Measurements from ENCODE around the gene RBKS. TPM values are rescaled to one million over a fixed set of nuclear protein-coding genes. Genes with fewer than 3 reads are reported as not detected.
"Not testable (repeated sequence)": the region's sequence is repeated elsewhere in the genome, so short reads cannot be mapped to it uniquely, and the experiment has no call there.

The RBKS gene
- total RNA-seq, 1 donor from 2014 or later, result 1.6 TPM

DNA sequence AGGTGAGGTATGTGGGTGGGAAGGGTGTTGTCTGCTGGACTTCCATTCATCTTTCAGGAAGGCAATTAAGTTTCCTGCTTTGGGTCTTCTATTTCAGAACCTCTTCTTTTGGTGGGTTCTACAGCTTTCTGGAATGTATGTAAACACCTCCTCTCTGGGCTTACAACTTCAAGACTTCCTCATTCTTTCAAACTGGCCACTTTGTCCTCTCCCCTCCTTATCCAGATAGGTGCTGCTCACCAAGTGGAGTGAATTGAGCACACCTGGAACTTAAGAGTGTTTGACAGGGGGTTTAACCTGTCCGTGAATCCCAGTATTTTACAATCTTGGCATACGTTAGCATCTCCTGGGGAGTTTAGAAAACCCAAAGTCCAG, 123.9 kb downstream of the RBKS start:
- intact Hi-C loops (cut with micrococcal nuclease), result no loop called here

DNA sequence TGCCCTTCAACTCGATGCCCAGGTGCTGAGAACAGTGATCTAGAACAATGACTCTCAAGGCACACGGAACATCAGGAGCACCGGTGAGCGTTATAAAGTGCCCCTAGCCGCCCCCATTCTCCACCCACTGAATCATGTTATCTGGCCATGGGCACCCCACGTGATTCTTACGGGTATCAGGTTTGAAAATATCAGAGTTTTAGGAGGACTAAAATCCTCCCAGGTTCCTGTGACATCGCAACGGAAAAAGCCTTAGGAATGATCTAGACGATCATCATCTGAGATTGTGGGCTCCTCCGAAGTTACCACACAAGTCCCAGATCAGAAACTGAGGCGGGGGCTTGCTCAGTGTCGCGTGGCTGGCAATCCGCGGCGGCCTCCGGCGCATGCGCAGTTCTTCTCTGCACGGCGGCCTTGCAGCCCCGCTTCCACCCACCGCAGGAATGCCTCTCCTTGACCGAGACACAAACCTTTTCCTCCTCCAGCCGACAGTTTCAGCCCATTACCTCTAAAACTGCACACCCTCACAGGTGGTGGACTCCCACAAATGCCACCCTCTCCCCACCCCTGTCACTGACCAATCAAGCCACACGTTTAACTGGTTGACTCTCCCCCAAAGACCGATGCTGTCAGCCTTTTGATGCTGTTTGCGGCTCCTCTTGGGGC, 124.4 kb downstream of the RBKS start:
- intact Hi-C loops (cut with micrococcal nuclease), result no loop called here

DNA sequence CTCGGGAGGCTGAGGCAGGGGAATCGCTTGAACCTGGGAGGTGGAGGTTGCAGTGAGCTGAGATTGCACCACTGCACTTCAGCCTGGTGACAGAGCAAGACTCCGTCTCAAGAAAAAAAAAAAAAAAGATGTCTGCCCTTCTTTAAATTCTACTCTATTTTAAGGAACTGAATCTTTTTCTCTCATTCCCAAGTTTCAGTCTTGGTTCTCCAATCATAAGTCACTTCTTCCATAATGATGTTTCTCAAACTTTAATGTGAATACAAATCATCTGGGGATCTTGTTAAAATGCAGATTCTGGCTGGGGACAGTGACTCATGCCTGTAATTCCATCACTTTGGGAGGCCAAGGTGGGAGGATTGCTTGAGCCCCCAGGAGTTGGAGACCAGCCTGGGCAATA, 125.7 kb downstream of the RBKS start:
- intact Hi-C loops (cut with micrococcal nuclease), result not testable (repeated sequence)

DNA sequence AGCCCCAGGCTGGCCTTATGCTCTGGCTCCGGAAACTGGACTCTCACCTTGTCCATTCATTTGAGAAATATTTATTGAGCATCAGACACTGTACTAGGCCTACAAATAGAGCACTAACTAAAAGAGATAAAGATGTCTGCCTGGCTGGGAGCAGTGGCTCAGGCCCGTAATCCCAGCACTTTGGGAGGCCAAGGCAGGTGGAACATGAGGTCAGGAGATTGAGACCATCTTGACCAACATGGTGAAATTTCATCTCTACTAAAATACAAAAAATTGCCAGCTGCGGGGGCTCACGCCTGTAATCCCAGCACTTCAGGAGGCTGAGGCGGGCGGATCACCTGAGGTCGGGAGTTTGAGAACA, 126.3 kb downstream of the RBKS start:
- intact Hi-C loops (cut with micrococcal nuclease), result no loop called here

DNA sequence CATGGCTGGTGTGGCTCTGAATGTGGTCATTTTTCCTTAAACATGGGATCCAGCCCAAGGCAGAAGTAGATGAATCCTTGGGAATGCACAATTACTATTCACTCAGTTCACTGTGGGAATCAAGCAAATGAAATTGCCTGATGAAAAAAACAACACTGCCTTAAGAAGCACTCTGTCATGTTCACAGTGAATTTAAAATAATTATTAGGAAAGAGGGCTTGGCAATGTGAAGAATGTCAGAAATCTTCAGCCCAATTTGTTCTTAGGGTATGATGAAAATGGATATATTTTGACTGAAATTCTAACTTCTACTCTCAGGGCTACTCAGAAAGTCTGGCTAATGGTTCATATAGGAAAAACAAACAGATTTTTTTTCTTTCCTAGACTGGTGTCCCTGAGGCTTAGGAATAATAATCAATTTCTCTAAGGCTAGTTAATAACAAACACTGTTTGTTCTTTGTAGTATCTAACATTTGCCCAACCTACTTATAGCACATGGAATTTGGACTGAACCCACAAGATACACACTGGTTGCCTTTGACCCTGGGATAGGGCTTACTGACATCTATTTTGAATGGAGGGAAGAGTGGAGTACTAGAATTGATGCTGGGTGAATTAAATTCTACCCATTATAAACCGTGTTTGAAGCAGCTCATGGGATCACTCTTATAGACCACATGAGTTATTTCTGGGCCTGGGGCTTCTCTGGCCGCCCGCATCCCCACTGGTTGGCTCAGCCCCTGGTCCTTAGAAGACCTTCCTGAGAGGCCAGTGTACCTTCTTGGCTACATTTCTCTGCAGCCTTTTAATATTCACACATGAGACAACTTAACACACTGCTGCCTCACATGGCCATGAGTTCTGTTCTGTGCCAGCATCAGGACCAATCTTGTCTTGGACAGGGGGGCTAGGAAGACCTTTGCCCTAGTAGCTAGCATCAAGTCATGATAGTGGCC, 127.0 kb downstream of the RBKS start:
- intact Hi-C loops (cut with micrococcal nuclease), result no loop called here

DNA sequence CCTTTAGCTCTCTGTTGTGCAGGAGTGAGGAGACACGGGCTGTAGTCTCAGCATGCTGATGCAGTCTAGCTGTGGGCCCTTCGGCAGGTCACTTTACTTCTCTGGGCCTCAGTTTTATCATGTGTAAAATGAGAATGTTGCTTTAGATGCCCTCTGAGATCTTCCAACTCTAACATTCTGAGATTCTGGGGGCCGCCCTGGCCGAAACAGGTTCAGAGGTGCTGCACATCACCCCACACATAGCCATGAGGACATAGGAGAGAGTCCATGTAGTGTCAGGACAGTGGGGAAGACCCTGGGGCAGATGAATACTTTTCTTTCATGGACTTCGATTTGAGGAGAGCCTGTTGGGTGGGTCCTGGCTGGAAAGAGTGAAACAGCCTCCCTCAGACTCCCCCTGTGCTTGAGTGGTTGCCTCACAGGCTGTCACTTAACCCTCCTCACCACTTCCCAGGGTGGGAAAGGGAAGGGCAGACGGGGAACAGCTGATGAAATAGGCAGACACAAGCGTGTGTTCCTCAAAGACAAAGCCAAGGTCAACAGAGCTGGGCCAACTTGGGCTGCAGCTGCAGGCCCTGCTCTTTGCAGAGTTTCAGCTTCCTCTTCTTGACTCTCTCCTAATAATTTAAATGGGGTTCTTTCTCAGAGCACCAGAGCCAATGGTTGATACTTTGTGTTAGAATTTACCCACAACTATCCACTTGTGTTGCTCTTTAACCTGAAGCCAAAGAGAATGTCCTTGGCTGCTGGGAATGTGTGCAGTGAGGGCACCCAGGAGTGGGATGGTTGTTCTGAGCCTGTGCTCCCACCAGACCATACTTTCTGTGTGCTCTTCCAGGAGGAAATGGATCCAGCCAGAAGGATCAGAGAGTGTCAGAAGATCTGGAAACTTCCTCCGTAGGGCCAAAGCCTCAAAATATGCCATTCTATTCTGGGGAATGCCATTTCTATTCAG, 133.4 kb downstream of the RBKS start:
- intact Hi-C loops (cut with micrococcal nuclease), result no loop called here

DNA sequence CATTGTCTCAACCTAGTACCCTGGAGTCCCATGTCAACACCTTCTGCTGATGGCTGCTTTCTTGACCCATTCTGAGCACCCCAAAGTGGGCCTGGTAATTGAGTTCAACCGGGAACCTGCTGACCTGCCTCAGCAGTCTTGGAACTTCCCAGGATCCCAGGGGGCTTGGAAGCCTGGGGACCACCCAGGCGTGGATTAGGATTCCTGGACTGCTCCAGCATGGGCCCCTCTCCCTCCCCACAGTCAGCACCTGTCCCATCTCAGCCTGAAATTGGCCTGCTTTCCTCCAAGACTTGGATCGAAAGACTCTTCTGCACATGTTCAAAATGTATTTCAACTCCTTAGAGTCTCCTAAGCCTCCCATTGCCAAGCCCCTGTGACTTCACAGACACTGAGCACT, 134.1 kb downstream of the RBKS start:
- intact Hi-C loops (cut with micrococcal nuclease), result no loop called here

DNA sequence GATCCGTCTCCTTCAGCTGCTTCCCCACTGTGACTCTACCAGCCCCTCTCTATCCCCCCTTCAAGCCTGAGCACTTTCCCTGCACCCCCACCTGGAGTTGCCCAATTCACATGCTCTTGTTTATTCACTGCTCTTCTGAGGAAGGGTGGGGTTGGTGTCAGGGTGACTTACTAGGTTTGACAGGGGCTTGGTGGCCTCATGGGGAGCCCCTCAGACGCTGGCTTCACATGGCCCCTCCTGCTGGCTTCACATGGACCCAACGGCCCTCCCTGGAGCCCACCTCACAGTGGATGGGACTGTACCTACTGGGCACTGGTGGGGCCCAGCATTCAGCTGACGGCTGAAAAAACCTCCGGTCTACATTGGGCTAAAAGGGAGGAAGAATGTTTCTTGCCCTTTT, 135.4 kb downstream of the RBKS start:
- intact Hi-C loops (cut with micrococcal nuclease), result loop anchor here (1.0 to 2.0 kb wide), 3 partner anchors 52 to 697 kb away; no protein-coding TSS in a partner anchor

DNA sequence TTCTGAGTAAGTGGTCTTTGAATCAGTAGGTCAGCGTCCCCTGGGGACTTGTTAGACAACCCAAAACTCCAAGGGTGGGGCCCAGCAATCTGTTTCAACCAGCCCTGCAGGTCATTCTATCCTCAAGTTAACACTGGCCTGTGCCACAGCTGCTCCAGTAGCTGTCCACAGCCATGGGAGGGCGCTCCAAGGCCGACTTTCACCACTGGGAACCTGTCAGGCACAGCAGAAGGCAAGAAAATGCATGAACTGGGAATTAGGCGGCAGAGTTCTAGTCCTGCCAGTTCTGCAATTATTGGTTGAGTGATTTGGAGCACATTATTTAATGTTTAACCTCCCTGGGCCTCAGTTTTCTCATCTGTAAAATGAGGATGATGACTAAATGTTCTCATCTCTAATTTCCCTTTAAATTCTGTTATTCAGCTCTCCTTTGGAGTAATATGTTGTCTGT, 136.0 kb downstream of the RBKS start:
- intact Hi-C loops (cut with micrococcal nuclease), result loop anchor here (1.0 to 2.0 kb wide), 3 partner anchors 51 to 698 kb away; no protein-coding TSS in a partner anchor

DNA sequence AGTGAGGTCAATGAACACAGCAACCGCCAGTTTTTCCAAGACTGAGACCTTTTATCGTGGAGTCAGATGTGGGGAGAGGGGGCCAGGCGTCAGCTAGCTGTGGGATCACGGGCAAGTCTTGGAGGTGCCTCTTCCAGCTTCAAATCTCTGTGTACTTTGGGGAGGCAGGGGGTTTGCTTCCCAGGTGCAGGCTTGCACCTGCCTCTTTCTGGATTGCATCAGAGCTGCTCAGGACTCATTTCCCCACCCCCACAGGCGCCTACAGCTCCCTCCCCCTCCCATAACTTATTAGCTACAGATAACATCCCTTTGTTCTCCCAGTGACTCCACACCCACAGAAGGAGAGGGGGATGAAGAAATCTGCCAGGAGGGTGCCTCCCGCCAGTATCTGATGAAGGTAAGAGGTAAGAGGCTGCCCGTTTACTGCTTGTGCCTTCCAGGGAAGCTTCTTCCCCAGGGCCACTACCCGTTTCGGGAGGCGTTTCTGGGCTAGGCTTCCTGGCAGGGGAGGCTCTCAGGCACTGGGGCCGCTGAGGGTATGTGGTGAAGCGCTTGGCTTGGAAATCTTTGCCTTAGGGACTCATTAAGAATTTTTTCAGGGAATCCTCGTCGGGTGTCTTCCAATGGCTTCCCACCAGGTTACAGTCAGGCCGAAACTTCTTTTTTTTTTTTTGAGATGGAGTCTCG, 137.5 kb downstream of the RBKS start:
- intact Hi-C loops (cut with micrococcal nuclease), result no loop called here

DNA sequence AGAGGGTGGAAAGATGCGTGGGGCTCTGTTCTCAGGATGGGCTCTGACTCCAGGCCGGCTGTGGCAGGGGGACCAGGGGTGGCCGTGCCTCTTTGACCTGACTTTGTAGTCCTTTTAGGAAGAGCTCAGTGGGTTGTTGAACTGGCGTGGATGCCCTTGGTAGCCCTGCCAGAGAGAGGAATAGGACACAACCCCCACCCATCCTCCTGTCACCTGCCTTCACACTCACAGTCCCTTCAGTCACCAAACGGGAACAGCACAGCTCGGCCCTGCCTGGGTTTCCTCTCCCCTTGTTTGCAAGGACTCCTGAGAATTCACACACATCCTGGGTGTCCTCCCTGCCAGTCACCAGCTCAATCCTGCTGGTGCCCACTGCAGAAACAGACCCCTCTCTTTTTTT, 138.8 kb downstream of the RBKS start:
- intact Hi-C loops (cut with micrococcal nuclease), result no loop called here

DNA sequence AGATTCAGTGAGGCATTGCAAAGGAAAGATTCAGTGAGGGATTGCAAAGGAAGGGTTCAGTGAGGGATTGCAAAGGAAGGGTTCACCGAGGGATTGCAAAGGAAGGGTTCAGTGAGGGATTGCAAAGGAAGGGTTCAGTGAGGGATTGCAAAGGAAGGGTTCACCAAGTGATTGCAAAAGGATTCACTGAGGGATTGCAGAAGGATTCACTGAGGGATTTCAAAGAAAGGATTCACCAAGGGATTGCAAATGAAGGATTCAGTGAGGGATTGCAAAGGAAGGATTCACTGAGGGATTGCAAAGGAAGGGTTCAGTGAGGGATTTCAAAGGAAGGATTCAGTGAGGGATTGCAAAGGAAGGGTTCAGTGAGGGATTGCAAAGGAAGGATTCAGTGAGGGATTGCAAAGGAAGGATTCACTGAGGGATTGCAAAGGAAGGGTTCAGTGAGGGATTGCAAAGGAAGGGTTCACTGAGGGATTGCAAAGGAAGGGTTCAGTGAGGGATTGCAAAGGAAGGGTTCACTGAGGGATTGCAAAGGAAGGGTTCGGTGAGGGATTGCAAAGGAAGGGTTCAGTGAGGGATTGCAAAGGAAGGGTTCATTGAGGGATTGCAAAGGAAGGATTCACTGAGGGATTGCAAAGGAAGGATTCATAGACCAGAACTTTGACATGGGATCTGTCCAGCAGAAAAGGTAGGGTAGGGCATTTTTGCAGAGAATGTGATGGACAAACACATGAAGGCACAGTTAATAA, 141.2 kb downstream of the RBKS start:
- intact Hi-C loops (cut with micrococcal nuclease), result not testable (repeated sequence)

DNA sequence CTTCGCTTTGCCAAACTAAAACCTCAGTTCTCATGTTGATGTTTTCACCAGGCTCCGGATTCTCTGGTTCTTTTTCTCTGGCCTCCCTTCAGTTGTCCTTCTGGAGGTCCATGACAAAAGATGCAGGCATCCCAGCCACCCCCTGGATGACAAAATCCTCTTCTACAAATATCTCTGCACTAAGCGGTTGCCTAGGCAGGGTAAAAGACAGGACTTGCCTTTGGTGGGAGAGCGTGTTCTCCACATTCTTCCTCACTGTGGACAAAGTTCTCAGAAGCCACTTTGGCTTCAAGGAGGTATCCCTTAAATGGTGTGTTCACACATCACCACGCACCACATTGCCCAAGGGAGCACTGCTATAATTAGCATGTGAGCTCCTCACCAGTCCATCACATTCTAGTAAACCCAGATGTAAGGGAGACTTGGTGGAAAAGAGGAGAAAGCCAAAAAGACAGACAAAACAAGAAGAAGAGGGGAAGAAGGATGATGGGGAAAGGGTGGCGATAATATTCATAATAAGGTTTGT, 142.3 kb downstream of the RBKS start:
- intact Hi-C loops (cut with micrococcal nuclease), result no loop called here

DNA sequence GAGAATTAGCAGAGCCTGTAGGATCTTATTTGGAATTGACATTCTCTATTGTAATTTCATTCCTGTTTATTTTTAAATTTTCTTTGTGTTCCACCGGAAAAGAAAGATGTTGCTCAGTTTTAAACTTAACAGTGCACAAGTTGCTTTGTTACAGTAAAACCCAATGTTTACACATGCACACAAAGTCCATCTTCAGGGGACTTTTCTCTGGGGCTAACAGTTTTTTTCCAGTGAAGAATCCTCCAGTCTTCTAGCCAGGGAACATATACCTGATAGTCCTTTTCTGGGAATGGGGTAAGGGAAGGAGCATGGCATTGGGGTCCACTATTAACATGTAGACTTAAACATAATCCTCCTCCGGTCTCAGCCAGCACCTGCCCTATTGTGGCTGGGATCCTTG, 143.9 kb downstream of the RBKS start:
- intact Hi-C loops (cut with micrococcal nuclease), result no loop called here

DNA sequence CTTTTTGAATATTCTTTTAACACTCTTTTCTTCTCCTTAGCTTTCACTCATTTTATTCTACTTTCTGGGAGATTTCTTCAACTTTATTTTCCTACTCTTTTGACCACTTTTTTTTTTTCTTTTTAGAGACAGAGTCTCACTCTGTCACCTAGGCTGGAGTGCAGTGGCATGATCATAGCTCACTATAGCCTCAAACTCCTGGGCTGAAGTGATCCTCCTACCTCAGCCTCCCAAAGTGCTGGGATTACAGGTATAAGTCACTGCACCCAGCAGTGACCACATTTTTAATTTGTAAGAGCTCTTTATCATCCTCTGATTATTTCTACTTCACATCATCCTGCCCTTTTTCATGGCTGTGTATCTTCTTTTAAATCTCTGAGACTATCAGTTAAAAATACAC, 144.7 kb downstream of the RBKS start:
- intact Hi-C loops (cut with micrococcal nuclease), result not testable (repeated sequence)

DNA sequence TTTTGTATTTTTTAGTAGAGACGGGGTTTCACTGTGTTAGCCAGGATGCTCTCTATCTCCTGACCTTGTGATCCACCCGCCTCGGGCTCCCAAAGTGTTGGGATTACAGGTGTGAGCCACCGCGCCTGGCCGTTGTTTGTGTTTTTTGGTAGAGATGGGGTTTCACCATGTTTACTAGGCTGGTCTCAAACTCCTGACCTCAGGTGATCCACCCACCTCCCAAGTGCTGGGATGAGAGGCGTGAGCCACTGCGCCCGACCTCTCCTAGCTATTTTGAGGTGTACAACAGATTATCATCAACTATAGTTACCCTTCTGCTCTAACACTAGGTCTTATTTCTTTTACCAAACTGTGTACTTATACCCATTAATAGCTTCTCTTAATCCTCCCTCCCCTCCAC, 147.6 kb downstream of the RBKS start:
- intact Hi-C loops (cut with micrococcal nuclease), result no loop called here

DNA sequence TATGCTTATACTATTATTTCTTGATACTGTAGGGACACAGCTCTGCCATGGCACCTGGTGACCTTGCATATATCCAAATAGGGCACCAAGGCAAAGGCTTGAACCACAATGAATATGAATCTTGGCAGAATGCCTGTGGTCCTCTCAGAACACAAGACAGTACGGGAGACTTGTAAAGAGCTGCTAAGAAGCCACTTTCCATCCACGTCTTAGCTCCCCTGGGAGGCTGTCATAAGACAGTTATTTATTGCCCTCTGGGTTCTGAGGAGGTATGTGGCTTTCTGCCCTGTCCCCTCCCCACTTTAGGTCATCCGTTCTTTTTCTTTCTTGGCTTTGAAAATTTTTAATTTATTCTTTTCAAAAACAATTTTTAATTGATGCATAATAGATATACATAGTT, 148.5 kb downstream of the RBKS start:
- intact Hi-C loops (cut with micrococcal nuclease), result no loop called here

DNA sequence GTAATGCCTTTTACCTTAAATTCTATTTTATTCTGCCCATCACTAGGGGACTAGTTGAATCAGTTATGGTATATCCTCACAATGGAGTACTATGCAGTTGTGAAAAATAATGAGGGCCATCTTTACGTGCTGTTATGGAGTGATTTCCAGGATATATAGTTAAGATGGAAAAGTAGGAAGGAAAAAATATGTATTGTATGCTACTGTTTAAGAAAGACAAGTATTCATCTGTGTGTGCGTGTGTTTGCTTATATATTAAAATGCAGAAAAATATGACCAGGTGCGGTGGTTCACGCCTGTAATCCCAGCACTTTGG, 151.2 kb downstream of the RBKS start:
- intact Hi-C loops (cut with micrococcal nuclease), result no loop called here

DNA sequence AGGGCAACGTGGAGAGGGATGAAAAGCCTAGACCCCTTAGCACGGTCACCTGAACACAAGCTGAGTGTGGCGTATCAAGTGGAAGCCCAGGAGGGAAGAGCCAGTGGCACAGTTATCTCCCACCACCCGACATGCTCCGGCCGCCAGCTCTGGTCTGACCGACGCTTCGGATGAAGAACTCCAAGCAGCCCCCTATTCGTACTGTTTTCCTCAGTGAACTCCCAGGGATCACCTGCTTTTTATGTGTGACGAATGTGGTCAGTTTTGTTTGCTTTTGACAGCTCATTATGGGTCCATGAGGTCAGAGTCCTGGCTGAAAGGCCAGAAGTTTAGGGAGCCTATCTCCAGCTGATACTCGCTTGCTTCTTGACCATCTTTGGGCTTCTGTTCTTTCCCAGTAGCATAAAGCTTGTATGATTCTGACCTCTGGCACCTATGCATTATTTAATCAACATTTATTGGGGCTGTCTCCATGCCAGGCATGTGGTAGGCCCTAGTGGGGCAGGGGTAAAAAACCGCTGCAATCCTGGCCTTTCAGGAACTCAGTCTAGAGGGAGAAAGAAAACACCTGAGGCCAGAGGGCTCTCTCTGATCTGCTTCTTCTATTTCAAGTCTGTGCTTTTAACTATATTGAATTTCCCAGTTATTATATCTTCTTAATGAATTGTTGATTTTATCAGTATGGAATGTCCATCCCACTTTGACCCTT, 151.7 kb downstream of the RBKS start:
- intact Hi-C loops (cut with micrococcal nuclease), result no loop called here
